ENCODE data around the gene GIGYF2. TPM values are rescaled to one million over a fixed set of nuclear protein-coding genes. Genes with fewer than 3 reads are reported as not detected.

The GIGYF2 gene
- total RNA-seq, 1 experiment from 2014 or later = 55.3 TPM

GRCh38 chr2:232773815-232774214, 76.7 kb downstream of the GIGYF2 start:
- Histone ChIP-seq H2BK5ac (ENCODE audit: insufficient read length, low read length) (no peak overlapping the region), H3K9ac (ENCODE audit: extremely low read depth, insufficient read length, low read length) (no peak overlapping the region), H3T11ph (ENCODE audit: low read length) (no peak overlapping the region), H2BK12ac (ENCODE audit: insufficient read length, low read depth, low read length) (no peak overlapping the region), H4K20me1 (ENCODE audit: control insufficient read depth, insufficient read depth, insufficient read length) (no peaks in the 10 kb centered on the region), H3K9me3 (ENCODE audit: control insufficient read depth, low read depth, low read length) (no peaks in the 10 kb centered on the region), H4K91ac (ENCODE audit: insufficient read length, low read depth, low read length) (no peak overlapping the region), H3K23ac (ENCODE audit: insufficient read length, low read depth, low read length) (no peak overlapping the region), H4K5ac (ENCODE audit: insufficient read length, low read depth, low read length) (no peak overlapping the region), H3K79me1 (ENCODE audit: insufficient read depth, low read depth, low read length, poor library complexity, severe bottlenecking) (no peaks in the 10 kb centered on the region), H2BK15ac (ENCODE audit: low read depth, low read length) (no peak overlapping the region), H2AK5ac (ENCODE audit: insufficient read length, low read length) (no peak overlapping the region), H3K4me2 (ENCODE audit: insufficient read depth, insufficient read length, low read length) (no peak overlapping the region), H2AFZ (ENCODE audit: low read length) (no peak overlapping the region), H3K27me3 (ENCODE audit: insufficient read depth, low read length) (no peaks in the 10 kb centered on the region), H3K4me1 (ENCODE audit: insufficient read depth, low read length) (no peaks in the 10 kb centered on the region), H2BK120ac (ENCODE audit: low read depth, low read length, poor library complexity, severe bottlenecking) (no peak overlapping the region), H2BK20ac (ENCODE audit: low read depth, low read length, poor library complexity, severe bottlenecking) (no peak overlapping the region), H3K18ac (ENCODE audit: insufficient read length, low read depth, low read length) (no peak overlapping the region), H4K8ac (replicated peaks; ENCODE audit: insufficient read length, low read depth, low read length) (no peak overlapping the region), H3K27ac (ENCODE audit: insufficient read length, low read depth, low read length) (no peak overlapping the region), H3K56ac (ENCODE audit: insufficient read length, low read depth, low read length) (no peak overlapping the region), H3K4ac (ENCODE audit: low read depth, low read length) (no peak overlapping the region), H3K14ac (ENCODE audit: insufficient read depth, low read length) (no peak overlapping the region), H3K23me2 (ENCODE audit: insufficient read length, low read depth, low read length, poor library complexity, severe bottlenecking) (no peaks in the 10 kb centered on the region), H3K79me2 (ENCODE audit: insufficient read depth, low read length) (no peaks in the 10 kb centered on the region)
- H3K36me3 Mint-ChIP-seq (ENCODE audit: insufficient read depth in 1 of 3, low read depth in 3 of 3) = peaks cover 2 to 15% (median 8%) of the 10 kb centered on the region in 3 experiments; a peak in 4 of 7 replicates
- no peak for DNase-seq
- TF ChIP-seq, protein P1, sequence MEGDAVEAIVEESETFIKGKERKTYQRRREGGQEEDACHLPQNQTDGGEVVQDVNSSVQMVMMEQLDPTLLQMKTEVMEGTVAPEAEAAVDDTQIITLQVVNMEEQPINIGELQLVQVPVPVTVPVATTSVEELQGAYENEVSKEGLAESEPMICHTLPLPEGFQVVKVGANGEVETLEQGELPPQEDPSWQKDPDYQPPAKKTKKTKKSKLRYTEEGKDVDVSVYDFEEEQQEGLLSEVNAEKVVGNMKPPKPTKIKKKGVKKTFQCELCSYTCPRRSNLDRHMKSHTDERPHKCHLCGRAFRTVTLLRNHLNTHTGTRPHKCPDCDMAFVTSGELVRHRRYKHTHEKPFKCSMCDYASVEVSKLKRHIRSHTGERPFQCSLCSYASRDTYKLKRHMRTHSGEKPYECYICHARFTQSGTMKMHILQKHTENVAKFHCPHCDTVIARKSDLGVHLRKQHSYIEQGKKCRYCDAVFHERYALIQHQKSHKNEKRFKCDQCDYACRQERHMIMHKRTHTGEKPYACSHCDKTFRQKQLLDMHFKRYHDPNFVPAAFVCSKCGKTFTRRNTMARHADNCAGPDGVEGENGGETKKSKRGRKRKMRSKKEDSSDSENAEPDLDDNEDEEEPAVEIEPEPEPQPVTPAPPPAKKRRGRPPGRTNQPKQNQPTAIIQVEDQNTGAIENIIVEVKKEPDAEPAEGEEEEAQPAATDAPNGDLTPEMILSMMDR (conservative IDR thresholded peaks at IDR 0.05) = no peak
- peaks cover 6 to 15% of the 10 kb centered on the region in 2 experiments for H3K4me1 Mint-ChIP-seq
- no peaks in the 10 kb centered on the region for H3K9me3 Mint-ChIP-seq
- H3K27me3 Mint-ChIP-seq (ENCODE audit: low read depth) = no peaks in the 10 kb centered on the region
- H3K27ac Mint-ChIP-seq = no peak overlapping the region
- no CpG with 5 or more reads among the region's 9 CpGs for WGBS (ENCODE audit: extremely low coverage, insufficient read length, low lambda C conversion rate)
- H3K4me3 Mint-ChIP-seq = no peak overlapping the region

Data from H9 (cell line).